Adipocyte (in vitro differentiated cells): ENCODE measurements around the gene KLHL17.

Experiments
- DNase-seq: peaks from one replicate; pipeline ENCODE4 v3.0.0-alpha.2; 2015; ENCODE audit warnings: low read depth
- H3K27me3 ChIP-seq: replicated peaks from 2 replicates; pipeline ENCODE4 v1.7.0; 2013; ENCODE audit warnings: mild to moderate bottlenecking, low read length, moderate library complexity; ENCODE audit not compliant: control insufficient read depth, insufficient read depth
- H3K36me3 ChIP-seq: 2 replicates; pipeline ENCODE4 v1.7.0; 2013; ENCODE audit warnings: low read length, mild to moderate bottlenecking, moderate library complexity; ENCODE audit not compliant: control insufficient read depth, insufficient read depth, severe bottlenecking
- H3K4me1 ChIP-seq: 2 replicates; pipeline ENCODE4 v1.7.0; 2013; ENCODE audit warnings: mild to moderate bottlenecking, low read length, moderate library complexity; ENCODE audit not compliant: control insufficient read depth, insufficient read depth
- H3K4me3 ChIP-seq: 2 replicates; pipeline ENCODE4 v1.7.0; 2013; ENCODE audit warnings: mild to moderate bottlenecking, low read length, moderate library complexity
- H3K9ac ChIP-seq: 2 replicates; pipeline ENCODE4 v1.7.0; 2013; ENCODE audit warnings: mild to moderate bottlenecking, low read length, moderate library complexity
- H3K9me3 ChIP-seq: 2 replicates; pipeline ENCODE4 v1.7.0; 2013; ENCODE audit warnings: mild to moderate bottlenecking, low read length, moderate library complexity; ENCODE audit not compliant: control insufficient read depth

KLHL17 gene

DNA sequence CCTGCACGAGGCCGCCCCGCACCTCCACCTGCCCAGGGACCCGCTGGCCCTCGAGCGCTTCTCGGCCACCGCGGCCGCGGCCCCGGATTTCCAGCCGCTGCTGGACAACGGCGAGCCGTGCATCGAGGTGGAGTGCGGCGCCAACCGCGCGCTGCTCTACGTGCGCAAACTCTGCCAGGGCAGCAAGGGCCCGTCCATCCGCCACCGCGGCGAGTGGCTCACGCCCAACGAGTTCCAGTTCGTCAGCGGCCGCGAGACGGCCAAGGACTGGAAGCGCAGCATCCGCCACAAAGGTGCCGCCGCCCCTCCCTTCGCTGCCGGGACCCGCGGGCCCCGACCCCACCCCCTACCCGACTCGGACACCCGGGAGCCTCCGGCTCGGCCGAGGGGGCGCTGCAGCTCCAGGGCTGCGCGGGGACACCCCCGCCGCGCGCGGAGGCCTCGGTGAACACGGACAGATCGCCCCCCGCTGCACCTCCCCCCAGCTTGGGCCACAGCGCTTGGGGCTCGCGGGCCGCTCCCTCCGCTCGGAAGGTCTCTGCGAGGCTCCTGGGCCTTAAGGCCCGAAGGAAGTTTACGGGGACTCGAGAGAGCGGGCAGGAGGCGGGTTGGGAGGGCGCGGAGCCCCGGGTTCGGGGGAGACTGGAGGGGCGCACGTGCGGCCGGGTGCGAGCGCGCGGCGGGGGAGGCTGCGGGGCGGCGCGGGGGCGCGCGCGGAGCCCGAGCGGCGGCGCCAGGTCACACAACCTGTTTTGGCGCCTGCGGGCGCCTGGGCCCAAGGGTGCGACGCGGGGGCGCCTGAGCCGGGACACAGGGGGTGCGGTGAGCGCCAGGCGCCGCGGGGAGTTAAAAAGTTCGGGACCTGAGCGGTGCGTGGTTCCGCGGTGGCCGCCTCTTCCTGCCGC, 35.5 kb upstream of the KLHL17 start:
- H3K27me3 ChIP-seq, result no peaks in the 10 kb centered on the region
- DNase-seq, result peak; percentile 67
- peak overlapping the region; percentile 76 for H3K4me3 ChIP-seq
- no peaks in the 10 kb centered on the region for H3K36me3 ChIP-seq
- H3K9me3 ChIP-seq, result no peaks in the 10 kb centered on the region
- peak overlapping the region; percentile 80 for H3K9ac ChIP-seq
- peaks cover 33% of the 10 kb centered on the region for H3K4me1 ChIP-seq

DNA sequence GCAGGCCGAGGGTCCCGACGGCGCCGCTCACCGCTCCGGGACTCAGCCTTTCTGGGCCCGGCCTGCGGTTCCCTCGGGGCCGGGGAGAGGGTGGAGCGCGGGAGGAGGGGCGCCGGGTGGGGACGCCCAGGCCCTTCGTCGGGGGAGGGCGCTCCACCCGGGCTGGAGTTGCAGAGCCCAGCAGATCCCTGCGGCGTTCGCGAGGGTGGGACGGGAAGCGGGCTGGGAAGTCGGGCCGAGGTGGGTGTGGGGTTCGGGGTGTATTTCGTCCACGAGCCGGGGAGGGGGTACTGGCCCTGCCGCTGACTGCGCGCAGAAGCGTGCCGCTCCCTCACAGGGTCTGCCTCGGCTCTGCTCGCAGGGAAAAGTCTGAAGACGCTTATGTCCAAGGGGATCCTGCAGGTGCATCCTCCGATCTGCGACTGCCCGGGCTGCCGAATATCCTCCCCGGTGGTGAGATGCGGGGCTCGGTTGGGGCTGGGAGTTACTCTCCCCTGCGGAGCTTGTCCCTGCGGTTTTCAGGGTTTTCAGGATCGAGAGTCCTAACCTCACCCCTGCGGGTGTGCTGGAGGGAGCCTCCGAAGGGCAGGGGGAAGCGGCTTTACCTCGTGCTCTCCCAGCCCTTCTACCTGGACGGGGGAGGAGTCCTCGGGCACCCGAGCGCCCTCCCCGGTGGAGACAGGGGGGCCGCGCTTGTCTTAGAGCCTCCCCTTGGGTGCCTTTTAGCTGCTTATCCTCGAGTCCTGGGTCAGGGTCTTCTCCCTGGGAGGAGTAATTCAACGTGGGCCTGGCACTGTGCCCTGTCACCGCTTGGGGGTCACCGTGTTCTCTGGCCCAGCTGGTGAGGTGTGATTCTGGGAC, 34.6 kb upstream of the KLHL17 start:
- H3K27me3 ChIP-seq, result no peaks in the 10 kb centered on the region
- DNase-seq, result peak; percentile 80
- H3K4me1 ChIP-seq, result peaks cover 29% of the 10 kb centered on the region
- H3K9ac ChIP-seq, result peak overlapping the region; percentile 80
- no peaks in the 10 kb centered on the region for H3K9me3 ChIP-seq
- no peaks in the 10 kb centered on the region for H3K36me3 ChIP-seq
- H3K4me3 ChIP-seq, result peak overlapping the region; percentile 76

- Histone ChIP-seq H3K4me1 (peaks cover 21% of the 10 kb centered on the region), H3K36me3 (no peaks in the 10 kb centered on the region)
- no peak for DNase-seq
Observed at GRCh38 chr1:927234-927633, 33.1 kb upstream of the KLHL17 start.

DNA sequence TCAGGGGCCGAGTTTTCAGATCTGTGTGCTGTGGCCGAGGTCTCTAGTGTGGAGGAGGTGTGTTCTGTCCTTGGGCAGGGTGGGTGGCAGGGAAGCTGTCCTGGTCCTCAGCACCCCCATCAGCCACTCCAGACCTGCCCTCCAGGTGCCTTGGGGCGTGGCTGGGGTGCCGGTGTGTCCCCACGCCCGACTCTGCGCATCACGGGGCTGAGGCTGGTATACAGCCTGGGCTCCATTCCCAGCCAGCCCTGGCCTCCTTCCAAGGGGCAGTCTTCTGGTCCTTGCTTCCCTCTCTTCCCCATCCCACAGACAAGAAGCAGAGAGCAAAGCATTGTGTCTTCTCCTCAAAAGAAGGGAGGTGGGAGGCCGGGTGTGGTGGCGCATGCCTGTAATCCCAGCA, 32.6 kb upstream of the KLHL17 start:
- H3K27me3 ChIP-seq, result no peaks in the 10 kb centered on the region
- H3K4me3 ChIP-seq, result no peak overlapping the region

More at GRCh38 chr1:927234-927633, 33.1 kb upstream of the KLHL17 start:
- no peaks in the 10 kb centered on the region for H3K27me3 ChIP-seq
- H3K4me3 ChIP-seq, result no peak overlapping the region
- no peak overlapping the region for H3K9ac ChIP-seq
- H3K9me3 ChIP-seq, result no peaks in the 10 kb centered on the region

GRCh38 chr1:928825-929661, 31.3 kb upstream of the KLHL17 start:
- H3K27me3 ChIP-seq, result no peaks in the 10 kb centered on the region
- no peak overlapping the region for H3K9ac ChIP-seq
- no peaks in the 10 kb centered on the region for H3K36me3 ChIP-seq
- no peaks in the 10 kb centered on the region for H3K9me3 ChIP-seq
- H3K4me1 ChIP-seq, result peaks cover 12% of the 10 kb centered on the region
- no peak overlapping the region for H3K4me3 ChIP-seq
- no peak for DNase-seq

More for the DNA sequence above, 32.6 kb upstream of the KLHL17 start:
- no peak for DNase-seq
- no peaks in the 10 kb centered on the region for H3K9me3 ChIP-seq
- H3K9ac ChIP-seq, result no peak overlapping the region
- H3K36me3 ChIP-seq, result no peaks in the 10 kb centered on the region
- H3K4me1 ChIP-seq, result peaks cover 19% of the 10 kb centered on the region

GRCh38 chr1:929712-930632, 30.4 kb upstream of the KLHL17 start:
- Histone ChIP-seq H3K9ac (no peak overlapping the region), H3K4me1 (peaks cover 12% of the 10 kb centered on the region), H3K9me3 (no peaks in the 10 kb centered on the region), H3K4me3 (no peak overlapping the region), H3K27me3 (no peaks in the 10 kb centered on the region), H3K36me3 (no peaks in the 10 kb centered on the region)
- DNase-seq, result no peak

GRCh38 chr1:930633-931138, 29.7 kb upstream of the KLHL17 start:
- Histone ChIP-seq H3K4me3 (no peak overlapping the region), H3K9me3 (no peaks in the 10 kb centered on the region), H3K9ac (no peak overlapping the region), H3K27me3 (no peaks in the 10 kb centered on the region), H3K4me1 (peaks cover 17% of the 10 kb centered on the region), H3K36me3 (no peaks in the 10 kb centered on the region)
- DNase-seq, result no peak

GRCh38 chr1:931380-932172, 28.8 kb upstream of the KLHL17 start:
- Histone ChIP-seq H3K9ac (no peak overlapping the region), H3K27me3 (no peaks in the 10 kb centered on the region), H3K9me3 (no peaks in the 10 kb centered on the region), H3K36me3 (no peaks in the 10 kb centered on the region), H3K4me1 (peaks cover 8% of the 10 kb centered on the region), H3K4me3 (no peak overlapping the region)
- no peak for DNase-seq

- DNase-seq, result no peak
- H3K4me3 ChIP-seq, result no peak overlapping the region
- H3K9ac ChIP-seq, result no peak overlapping the region
- no peaks in the 10 kb centered on the region for H3K9me3 ChIP-seq
- no peaks in the 10 kb centered on the region for H3K27me3 ChIP-seq
- peaks cover 5% of the 10 kb centered on the region for H3K4me1 ChIP-seq
- no peaks in the 10 kb centered on the region for H3K36me3 ChIP-seq
Observed at GRCh38 chr1:932173-932510, 28.2 kb upstream of the KLHL17 start.
